ENCODE measurements around the gene NUB1.

The NUB1 gene

GRCh38 chr7:151374139-151374538 lies 32.5 kb downstream of the NUB1 start:
- DNase-seq (ENCODE audit: low spot score) = no peak
- Histone ChIP-seq H3K23ac (ENCODE audit: low read depth, low read length, poor library complexity) (peak overlapping the region; percentile 74), H2AK5ac (ENCODE audit: low read depth, low read length) (no peak overlapping the region), H4K8ac (ENCODE audit: low read depth, low read length) (no peak overlapping the region), H2BK5ac (ENCODE audit: low read length) (no peak overlapping the region), H3K27me3 (ENCODE audit: control insufficient read depth in 3 of 3, insufficient read depth in 3 of 3, low read depth in 1 of 3, low read length in 3 of 3) (no peaks in the 10 kb centered on the region), H3K27ac (replicated peaks; ENCODE audit: low read length) (no peak overlapping the region), H3K4me1 (ENCODE audit: control insufficient read depth in 2 of 2, insufficient read depth in 1 of 2, low read depth in 1 of 2, low read length in 2 of 2) (peaks cover 4 to 5% of the 10 kb centered on the region in 2 donors), H3K9ac (ENCODE audit: low read depth, low read length, poor library complexity) (no peak overlapping the region), H3K79me1 (ENCODE audit: low read depth, low read length) (peaks cover 2% of the 10 kb centered on the region), H2BK12ac (ENCODE audit: low read length) (no peak overlapping the region), H3K4me3 (ENCODE audit: low read length in 2 of 2) (no peak overlapping the region), H3K14ac (ENCODE audit: low read length) (no peak overlapping the region), H3K9me3 (replicated peaks in 1 of 2; ENCODE audit: control insufficient read depth in 2 of 2, insufficient read depth in 1 of 2, low read depth in 1 of 2, low read length in 2 of 2) (no peaks in the 10 kb centered on the region), H2BK15ac (ENCODE audit: low read length) (no peak overlapping the region), H2BK120ac (ENCODE audit: low read depth, low read length) (no peak overlapping the region), H4K91ac (ENCODE audit: low read depth, low read length, poor library complexity) (no peak overlapping the region), H3K36me3 (replicated peaks in 1 of 2; ENCODE audit: control insufficient read depth in 2 of 2, insufficient read depth in 2 of 2, low read length in 2 of 2) (peaks cover 40 to 73% of the 10 kb centered on the region in 2 donors), H3K4me2 (ENCODE audit: insufficient read depth, low read length, poor library complexity, severe bottlenecking) (no peak overlapping the region), H2AFZ (ENCODE audit: low read length) (no peak overlapping the region), H3K4ac (ENCODE audit: low read length) (no peak overlapping the region), H3K18ac (ENCODE audit: low read length) (no peak overlapping the region)
- WGBS, 2 donors (ENCODE audit: extremely low coverage in 2 of 2, insufficient read length in 2 of 2, insufficient replicate concordance in 1 of 2) = no CpG with 5 or more reads among the region's 15 CpGs

GRCh38 chr7:151374726-151375125 lies 33.1 kb downstream of the NUB1 start:
- no peak overlapping the region for H3K27ac ChIP-seq (replicated peaks; ENCODE audit: low read length)
- no peak overlapping the region for H2AFZ ChIP-seq (ENCODE audit: low read length)
- no peak overlapping the region for H2BK12ac ChIP-seq (ENCODE audit: low read length)
- no peaks in the 10 kb centered on the region for H3K27me3 ChIP-seq (ENCODE audit: control insufficient read depth in 3 of 3, insufficient read depth in 3 of 3, low read depth in 1 of 3, low read length in 3 of 3)
- no peak overlapping the region for H3K4me3 ChIP-seq (ENCODE audit: low read length in 2 of 2)
- no peak overlapping the region for H4K8ac ChIP-seq (ENCODE audit: low read depth, low read length)
- H3K4ac ChIP-seq (ENCODE audit: low read length) = peak overlapping the region; percentile 32
- no peak overlapping the region for H2BK120ac ChIP-seq (ENCODE audit: low read depth, low read length)
- H3K4me2 ChIP-seq (ENCODE audit: insufficient read depth, low read length, poor library complexity, severe bottlenecking) = no peak overlapping the region
- peaks cover 2% of the 10 kb centered on the region for H3K79me1 ChIP-seq (ENCODE audit: low read depth, low read length)
- no CpG with 5 or more reads among the region's 15 CpGs for WGBS, 2 donors (ENCODE audit: extremely low coverage in 2 of 2, insufficient read length in 2 of 2, insufficient replicate concordance in 1 of 2)
- no peak overlapping the region for H3K14ac ChIP-seq (ENCODE audit: low read length)
- no peak for DNase-seq (ENCODE audit: low spot score)
- no peak overlapping the region for H2BK15ac ChIP-seq (ENCODE audit: low read length)
- no peak overlapping the region for H2AK5ac ChIP-seq (ENCODE audit: low read depth, low read length)
- no peak overlapping the region for H4K91ac ChIP-seq (ENCODE audit: low read depth, low read length, poor library complexity)
- H3K9ac ChIP-seq (ENCODE audit: low read depth, low read length, poor library complexity) = no peak overlapping the region
- peak overlapping the region; percentile 77 for H3K23ac ChIP-seq (ENCODE audit: low read depth, low read length, poor library complexity)
- H2BK5ac ChIP-seq (ENCODE audit: low read length) = no peak overlapping the region
- H3K9me3 ChIP-seq (replicated peaks in 1 of 2; ENCODE audit: control insufficient read depth in 2 of 2, insufficient read depth in 1 of 2, low read depth in 1 of 2, low read length in 2 of 2) = no peaks in the 10 kb centered on the region
- H3K4me1 ChIP-seq (ENCODE audit: control insufficient read depth in 2 of 2, insufficient read depth in 1 of 2, low read depth in 1 of 2, low read length in 2 of 2) = peaks cover 4 to 5% of the 10 kb centered on the region in 2 donors
- peaks cover 43 to 73% of the 10 kb centered on the region in 2 donors for H3K36me3 ChIP-seq (replicated peaks in 1 of 2; ENCODE audit: control insufficient read depth in 2 of 2, insufficient read depth in 2 of 2, low read length in 2 of 2)
- H3K18ac ChIP-seq (ENCODE audit: low read length) = peak overlapping the region; percentile 35

GRCh38 chr7:151375530-151376217 lies 34.1 kb downstream of the NUB1 start:
- no peak for DNase-seq (ENCODE audit: low spot score)
- Histone ChIP-seq H3K4me1 (ENCODE audit: control insufficient read depth in 2 of 2, insufficient read depth in 1 of 2, low read depth in 1 of 2, low read length in 2 of 2) (peaks cover 4 to 5% of the 10 kb centered on the region in 2 donors), H3K14ac (ENCODE audit: low read length) (no peak overlapping the region), H3K23ac (ENCODE audit: low read depth, low read length, poor library complexity) (no peak overlapping the region), H2AFZ (ENCODE audit: low read length) (no peak overlapping the region), H3K4me3 (ENCODE audit: low read length in 2 of 2) (no peak overlapping the region), H4K91ac (ENCODE audit: low read depth, low read length, poor library complexity) (no peak overlapping the region), H3K4ac (ENCODE audit: low read length) (no peak overlapping the region), H2AK5ac (ENCODE audit: low read depth, low read length) (no peak overlapping the region), H2BK120ac (ENCODE audit: low read depth, low read length) (no peak overlapping the region), H3K4me2 (ENCODE audit: insufficient read depth, low read length, poor library complexity, severe bottlenecking) (no peak overlapping the region), H3K27ac (replicated peaks; ENCODE audit: low read length) (no peak overlapping the region), H3K9me3 (replicated peaks in 1 of 2; ENCODE audit: control insufficient read depth in 2 of 2, insufficient read depth in 1 of 2, low read depth in 1 of 2, low read length in 2 of 2) (no peaks in the 10 kb centered on the region), H3K9ac (ENCODE audit: low read depth, low read length, poor library complexity) (no peak overlapping the region), H2BK12ac (ENCODE audit: low read length) (no peak overlapping the region), H3K18ac (ENCODE audit: low read length) (no peak overlapping the region), H2BK15ac (ENCODE audit: low read length) (no peak overlapping the region), H3K36me3 (replicated peaks in 1 of 2; ENCODE audit: control insufficient read depth in 2 of 2, insufficient read depth in 2 of 2, low read length in 2 of 2) (peaks cover 43 to 74% of the 10 kb centered on the region in 2 donors), H3K27me3 (ENCODE audit: control insufficient read depth in 3 of 3, insufficient read depth in 3 of 3, low read depth in 1 of 3, low read length in 3 of 3) (no peaks in the 10 kb centered on the region), H4K8ac (ENCODE audit: low read depth, low read length) (no peak overlapping the region), H3K79me1 (ENCODE audit: low read depth, low read length) (peaks cover 2% of the 10 kb centered on the region), H2BK5ac (ENCODE audit: low read length) (no peak overlapping the region)
- no CpG with 5 or more reads among the region's 10 CpGs for WGBS, 2 donors (ENCODE audit: extremely low coverage in 2 of 2, insufficient read length in 2 of 2, insufficient replicate concordance in 1 of 2)

GRCh38 chr7:151376218-151376902 lies 34.7 kb downstream of the NUB1 start:
- peaks cover 2% of the 10 kb centered on the region for H3K79me1 ChIP-seq (ENCODE audit: low read depth, low read length)
- no CpG with 5 or more reads among the region's 33 CpGs for WGBS, 2 donors (ENCODE audit: extremely low coverage in 2 of 2, insufficient read length in 2 of 2, insufficient replicate concordance in 1 of 2)
- no peak overlapping the region for H3K4me2 ChIP-seq (ENCODE audit: insufficient read depth, low read length, poor library complexity, severe bottlenecking)
- no peak overlapping the region for H4K91ac ChIP-seq (ENCODE audit: low read depth, low read length, poor library complexity)
- peak overlapping the region; percentile 23 for H3K14ac ChIP-seq (ENCODE audit: low read length)
- H2BK15ac ChIP-seq (ENCODE audit: low read length) = no peak overlapping the region
- H3K27ac ChIP-seq (replicated peaks; ENCODE audit: low read length) = no peak overlapping the region
- no peak overlapping the region for H3K4me3 ChIP-seq (ENCODE audit: low read length in 2 of 2)
- no peak overlapping the region for H2BK120ac ChIP-seq (ENCODE audit: low read depth, low read length)
- H4K8ac ChIP-seq (ENCODE audit: low read depth, low read length) = no peak overlapping the region
- peaks cover 43 to 70% of the 10 kb centered on the region in 2 donors for H3K36me3 ChIP-seq (replicated peaks in 1 of 2; ENCODE audit: control insufficient read depth in 2 of 2, insufficient read depth in 2 of 2, low read length in 2 of 2)
- no peak overlapping the region for H3K18ac ChIP-seq (ENCODE audit: low read length)
- H3K4me1 ChIP-seq (ENCODE audit: control insufficient read depth in 2 of 2, insufficient read depth in 1 of 2, low read depth in 1 of 2, low read length in 2 of 2) = peaks cover 4 to 10% of the 10 kb centered on the region in 2 donors
- peaks cover 0 to 3% (median 0%) of the 10 kb centered on the region in 3 experiments for H3K27me3 ChIP-seq (ENCODE audit: control insufficient read depth in 3 of 3, insufficient read depth in 3 of 3, low read depth in 1 of 3, low read length in 3 of 3)
- no peak overlapping the region for H2BK12ac ChIP-seq (ENCODE audit: low read length)
- no peaks in the 10 kb centered on the region for H3K9me3 ChIP-seq (replicated peaks in 1 of 2; ENCODE audit: control insufficient read depth in 2 of 2, insufficient read depth in 1 of 2, low read depth in 1 of 2, low read length in 2 of 2)
- H2BK5ac ChIP-seq (ENCODE audit: low read length) = peak overlapping the region; percentile 43
- no peak for DNase-seq (ENCODE audit: low spot score)
- no peak overlapping the region for H3K4ac ChIP-seq (ENCODE audit: low read length)
- no peak overlapping the region for H3K9ac ChIP-seq (ENCODE audit: low read depth, low read length, poor library complexity)
- H3K23ac ChIP-seq (ENCODE audit: low read depth, low read length, poor library complexity) = peak overlapping the region; percentile 97
- no peak overlapping the region for H2AFZ ChIP-seq (ENCODE audit: low read length)
- H2AK5ac ChIP-seq (ENCODE audit: low read depth, low read length) = no peak overlapping the region

All from neuronal stem cell (in vitro differentiated cells).